ENCODE data around the gene FOXP2.

GRCh38 chr7:114534953-114535352 is 120.3 kb downstream of the FOXP2 start:
- TF ChIP-seq CTCF (IDR thresholded peaks at IDR 0.05; ENCODE audit: borderline replicate concordance, extremely low read depth, low read length, poor library complexity, severe bottlenecking) (no peak), EZH2 (IDR thresholded peaks at IDR 0.05; ENCODE audit: borderline replicate concordance, low read depth, low read length, severe bottlenecking) (no peak)
